Esophagus (tissue), 2 donors: ENCODE measurements around the gene P2RY13. TPM values are rescaled to one million over a fixed set of nuclear protein-coding genes. Genes with fewer than 3 reads are reported as not detected.

Experiments used
- H3K27ac ChIP-seq, 2 donors: one replicate each; pipeline ENCODE4 v1.5.1; 2013; ENCODE audit warnings: low read depth in 2 of 2, mild to moderate bottlenecking in 2 of 2, inconsistent platforms in 1 of 2, low read length in 1 of 2, moderate library complexity in 1 of 2
- H3K27me3 ChIP-seq, 2 donors: one replicate each; pipeline ENCODE4 v1.6.1; 2013; ENCODE audit warnings: low read length in 2 of 2, control low read depth in 1 of 2, mild to moderate bottlenecking in 1 of 2; ENCODE audit not compliant: insufficient read depth in 2 of 2, control insufficient read depth in 1 of 2
- H3K36me3 ChIP-seq, 2 donors: one replicate each; pipeline ENCODE4 v1.6.1; 2013; ENCODE audit warnings: low read length in 1 of 2; ENCODE audit not compliant: control insufficient read depth in 2 of 2, insufficient read depth in 2 of 2
- H3K4me1 ChIP-seq, 2 donors: one replicate each; pipeline ENCODE4 v1.6.1; 2013; ENCODE audit warnings: low read length in 1 of 2; ENCODE audit not compliant: control insufficient read depth in 2 of 2, insufficient read depth in 2 of 2
- H3K4me3 ChIP-seq, 2 donors: one replicate each; pipeline ENCODE4 v1.5.1; 2013; ENCODE audit warnings: low read length in 2 of 2, mild to moderate bottlenecking in 2 of 2, low read depth in 1 of 2, moderate library complexity in 1 of 2
- H3K9me3 ChIP-seq, 2 donors: one replicate each; pipeline ENCODE4 v1.6.1; 2013; ENCODE audit warnings: mild to moderate bottlenecking in 2 of 2, low read depth in 1 of 2, low read length in 1 of 2, moderate library complexity in 1 of 2; ENCODE audit not compliant: control insufficient read depth in 2 of 2, insufficient read depth in 1 of 2
- WGBS, 2 donors: extraction: QIAGEN DNeasy Blood & Tissue Kit; methylation state at CpG; one replicate each; pipeline ENCODE4 v1.1.7; 2013; 5-methylcytosine and 5-hydroxymethylcytosine counted together
- polyA plus RNA-seq, 2 donors: library from polyadenylated mRNA; stranded (reverse); fragments of 200-250 nt; gene quantifications; one replicate each; pipeline ENCODE4 v1.2.3, GENCODE V29; 2013
- donor health status: healthy with polysubstance abuse.
- donor health status: Bipolar disorder and iron deficiency.

Gene P2RY13
- polyA plus RNA-seq, 2 donors, result 0.24 to 0.68 TPM

- no peaks in the 10 kb centered on the region for H3K27me3 ChIP-seq
- 54 to 57% methylated on average over 2 of the region's 2 CpGs for WGBS, 2 donors
- no peaks in the 10 kb centered on the region for H3K4me1 ChIP-seq
- H3K36me3 ChIP-seq, result no peaks in the 10 kb centered on the region
- H3K27ac ChIP-seq, result peak overlapping the region in 1 of 2 donors; percentile 53
- no peaks in the 10 kb centered on the region for H3K9me3 ChIP-seq
- H3K4me3 ChIP-seq, result peak overlapping the region in 1 of 2 donors; percentile 71
Observed at GRCh38 chr3:151315136-151315535, 14.2 kb downstream of the P2RY13 start.

- no peaks in the 10 kb centered on the region for H3K4me1 ChIP-seq
- H3K27me3 ChIP-seq, result no peaks in the 10 kb centered on the region
- peak overlapping the region; percentile 7 to 71 for H3K4me3 ChIP-seq
- peak overlapping the region; percentile 53 to 76 for H3K27ac ChIP-seq
- no peaks in the 10 kb centered on the region for H3K36me3 ChIP-seq
- 69 to 86% methylated on average over 5 of the region's 5 CpGs for WGBS, 2 donors
- H3K9me3 ChIP-seq, result no peaks in the 10 kb centered on the region
Observed at GRCh38 chr3:151314593-151314992, 14.8 kb downstream of the P2RY13 start.

DNA sequence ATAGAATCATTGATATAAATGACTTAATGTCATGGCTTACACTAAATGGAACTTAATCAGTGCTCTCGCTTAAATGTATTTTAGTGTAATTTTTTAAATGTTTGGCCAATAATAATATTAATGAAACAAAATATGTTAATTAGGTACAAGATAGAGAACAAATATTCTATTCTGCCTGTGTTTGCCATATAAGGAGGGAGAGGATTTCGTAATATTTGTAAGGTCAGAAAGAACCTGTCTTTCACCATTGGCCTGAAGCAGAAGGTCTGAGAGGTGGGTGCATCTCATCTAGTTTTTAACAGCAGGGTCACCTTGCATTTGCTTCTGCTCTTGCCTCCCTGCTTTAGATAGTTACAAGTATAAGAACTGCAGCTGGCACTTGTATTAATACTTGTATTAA, 15.2 kb downstream of the P2RY13 start:
- H3K27ac ChIP-seq, result peak overlapping the region in 1 of 2 donors; percentile 5
- no peaks in the 10 kb centered on the region for H3K4me1 ChIP-seq
- H3K36me3 ChIP-seq, result peaks cover 0 to 3% of the 10 kb centered on the region in 2 donors
- no peaks in the 10 kb centered on the region for H3K27me3 ChIP-seq
- H3K4me3 ChIP-seq, result peak overlapping the region in 1 of 2 donors; percentile 71
- WGBS, 2 donors, result 76 to 79% methylated on average over 2 of the region's 2 CpGs
- H3K9me3 ChIP-seq, result no peaks in the 10 kb centered on the region

GRCh38 chr3:151312972-151313371, 16.4 kb downstream of the P2RY13 start:
- 82 to 86% methylated on average over 3 of the region's 3 CpGs for WGBS, 2 donors

GRCh38 chr3:151309566-151309965, 19.8 kb downstream of the P2RY13 start:
- H3K4me1 ChIP-seq, result peaks cover 4 to 5% of the 10 kb centered on the region in 2 donors
- H3K27me3 ChIP-seq, result no peaks in the 10 kb centered on the region
- no peak overlapping the region for H3K4me3 ChIP-seq
- 97% methylated on average over 2 of the region's 2 CpGs for WGBS, 2 donors
- no peaks in the 10 kb centered on the region for H3K9me3 ChIP-seq
- peaks cover 0 to 3% of the 10 kb centered on the region in 2 donors for H3K36me3 ChIP-seq
- no peak overlapping the region for H3K27ac ChIP-seq

More at GRCh38 chr3:151312972-151313371, 16.4 kb downstream of the P2RY13 start:
- no peak overlapping the region for H3K27ac ChIP-seq
- no peaks in the 10 kb centered on the region for H3K4me1 ChIP-seq
- H3K27me3 ChIP-seq, result no peaks in the 10 kb centered on the region
- H3K9me3 ChIP-seq, result no peaks in the 10 kb centered on the region
- H3K4me3 ChIP-seq, result no peak overlapping the region
- peaks cover 0 to 3% of the 10 kb centered on the region in 2 donors for H3K36me3 ChIP-seq

DNA sequence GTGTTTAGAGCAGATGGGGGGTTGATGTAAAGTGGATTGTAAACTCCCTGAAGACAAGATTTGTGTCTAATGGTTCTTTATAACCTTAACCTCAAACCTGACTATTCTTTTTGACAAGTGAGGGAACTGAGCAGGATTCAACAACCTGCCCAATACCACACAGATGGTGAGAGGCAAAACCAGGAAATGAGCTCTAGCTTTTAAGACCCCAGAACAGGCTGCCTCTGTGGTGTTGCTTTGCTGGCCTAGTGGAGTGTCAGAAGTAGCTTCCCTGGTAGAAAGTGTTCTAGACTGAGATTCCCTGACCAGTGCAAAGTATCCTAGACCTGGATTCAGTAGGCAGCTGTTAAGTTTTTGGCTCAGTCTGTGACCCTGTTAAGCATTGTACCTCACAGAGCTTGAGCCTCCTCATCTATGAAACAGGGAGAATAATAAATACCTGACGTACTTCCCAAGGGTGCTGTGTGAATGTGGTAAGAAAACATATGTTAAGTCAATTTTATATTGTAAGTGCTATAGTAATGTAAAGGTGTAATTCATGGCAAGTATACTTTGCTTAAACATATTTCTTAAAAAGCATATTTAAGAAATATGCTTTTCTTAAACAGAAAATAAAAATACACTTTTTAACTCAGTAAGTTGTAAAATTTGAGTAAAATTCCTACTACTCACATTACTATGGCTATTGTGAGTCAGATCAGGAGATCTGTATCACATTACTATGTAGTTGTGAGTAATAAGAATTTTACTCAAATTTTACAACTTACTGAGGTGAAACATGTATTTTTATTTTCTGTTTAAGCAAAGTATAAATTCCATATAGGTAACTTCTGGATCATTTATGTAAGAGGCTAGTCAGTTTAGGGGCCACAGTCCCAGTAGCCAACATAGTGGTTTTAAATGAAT, 21.5 kb downstream of the P2RY13 start:
- H3K4me3 ChIP-seq, result no peak overlapping the region
- H3K36me3 ChIP-seq, result peaks cover 0 to 3% of the 10 kb centered on the region in 2 donors
- H3K27me3 ChIP-seq, result no peaks in the 10 kb centered on the region
- peak overlapping the region; percentile 62 to 93 for H3K27ac ChIP-seq
- H3K9me3 ChIP-seq, result no peaks in the 10 kb centered on the region
- peaks cover 4 to 5% of the 10 kb centered on the region in 2 donors for H3K4me1 ChIP-seq
- WGBS, 2 donors, result 70 to 82% methylated on average over 1 of the region's 1 CpG

DNA sequence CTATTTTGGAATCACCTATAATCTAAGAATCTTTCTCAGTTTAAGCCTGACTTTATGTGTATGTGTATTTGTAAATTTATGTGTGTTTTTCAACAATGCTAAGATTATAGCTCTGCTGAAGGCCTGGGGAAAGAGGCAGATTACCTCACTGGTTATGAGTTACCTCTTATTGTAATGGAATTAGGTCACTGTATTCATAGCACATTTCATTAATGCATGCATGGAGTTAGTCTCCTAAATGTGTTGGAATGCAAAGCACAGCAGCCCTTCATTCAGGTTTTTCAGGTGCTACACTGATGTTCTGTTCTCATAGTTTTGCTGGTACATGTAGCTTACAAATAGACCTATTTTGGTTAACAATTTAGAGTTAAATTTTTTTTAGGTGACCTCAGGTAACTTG, 22.2 kb downstream of the P2RY13 start:
- no peak overlapping the region for H3K4me3 ChIP-seq
- H3K4me1 ChIP-seq, result peaks cover 4 to 5% of the 10 kb centered on the region in 2 donors
- H3K27me3 ChIP-seq, result no peaks in the 10 kb centered on the region
- H3K27ac ChIP-seq, result peak overlapping the region; percentile 62 to 93
- peaks cover 0 to 3% of the 10 kb centered on the region in 2 donors for H3K36me3 ChIP-seq
- no peaks in the 10 kb centered on the region for H3K9me3 ChIP-seq

DNA sequence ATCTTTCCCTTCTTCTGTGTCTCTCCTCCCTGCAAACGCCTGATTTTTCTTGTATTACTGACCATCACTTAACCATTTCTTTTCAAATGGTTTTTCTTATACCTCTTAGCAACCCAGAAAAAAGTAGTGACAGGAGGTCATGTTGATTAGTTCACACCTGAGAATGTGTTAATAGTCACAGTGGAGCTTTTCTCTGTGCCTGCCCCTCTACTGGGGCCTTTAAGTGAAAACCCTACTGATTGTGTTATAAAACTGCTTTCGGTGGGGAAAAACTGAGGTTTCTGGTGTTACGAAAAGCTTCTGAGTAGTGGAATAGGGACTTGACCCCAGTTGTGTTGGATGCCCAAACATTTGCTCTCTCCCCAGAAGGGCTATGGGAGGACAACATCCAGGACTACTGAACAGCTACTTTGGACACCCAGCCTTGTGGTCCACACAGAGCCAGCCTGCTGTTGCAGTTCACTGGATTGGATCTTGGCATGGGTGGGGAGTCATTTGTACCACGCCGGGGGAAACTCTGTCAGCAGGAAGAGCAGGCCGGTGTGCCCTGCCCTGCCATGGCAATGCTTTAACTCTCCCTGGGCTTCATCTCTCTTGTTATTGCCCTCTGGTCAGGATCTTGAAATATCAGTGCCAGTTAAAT, 23.1 kb downstream of the P2RY13 start:
- Histone ChIP-seq H3K4me3 (no peak overlapping the region), H3K36me3 (peaks cover 0 to 3% of the 10 kb centered on the region in 2 donors), H3K27me3 (no peaks in the 10 kb centered on the region), H3K4me1 (peaks cover 4 to 5% of the 10 kb centered on the region in 2 donors), H3K9me3 (no peaks in the 10 kb centered on the region), H3K27ac (peak overlapping the region; percentile 45 to 83)
- WGBS, 2 donors, result 72 to 86% methylated on average over 6 of the region's 6 CpGs

DNA sequence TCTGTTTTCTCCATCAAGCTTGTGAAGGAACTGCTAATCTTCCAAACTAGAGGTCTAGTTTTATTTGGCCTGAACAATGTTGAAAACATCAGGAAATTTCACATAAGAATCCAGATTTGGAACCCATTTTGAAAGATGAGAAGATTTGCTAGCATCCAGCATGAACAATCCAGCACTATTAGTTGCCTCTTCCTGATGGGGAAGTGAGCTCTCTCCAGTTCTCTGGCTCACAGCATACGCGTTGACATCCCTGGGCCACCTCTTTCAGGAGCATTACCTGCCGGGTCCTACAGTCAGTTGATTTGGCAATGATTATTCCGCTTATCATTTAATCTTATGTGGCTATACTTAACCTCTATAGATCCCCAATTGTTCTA, 23.6 kb downstream of the P2RY13 start:
- H3K4me3 ChIP-seq, result no peak overlapping the region
- WGBS, 2 donors, result 80 to 86% methylated on average over 4 of the region's 4 CpGs
- H3K4me1 ChIP-seq, result peaks cover 4 to 5% of the 10 kb centered on the region in 2 donors
- H3K36me3 ChIP-seq, result peaks cover 0 to 3% of the 10 kb centered on the region in 2 donors
- no peaks in the 10 kb centered on the region for H3K9me3 ChIP-seq
- H3K27me3 ChIP-seq, result no peaks in the 10 kb centered on the region
- H3K27ac ChIP-seq, result peak overlapping the region; percentile 82 to 89
